Measurements from ENCODE around the gene SRSF1. TPM values are rescaled to one million over a fixed set of nuclear protein-coding genes. Genes with fewer than 3 reads are reported as not detected.

The SRSF1 gene
- polyA plus RNA-seq, 3 donors: 51.2 to 72.1 (median 61.6) TPM

- no peaks in the 10 kb centered on the region for H3K9me3 Mint-ChIP-seq
- H3K27me3 Mint-ChIP-seq (ENCODE audit: low read depth in 3 of 3): peaks cover 0 to 2% (median 0%) of the 10 kb centered on the region in 3 donors
- peaks cover 27 to 45% of the 10 kb centered on the region in 2 donors for H3K36me3 ChIP-seq (replicated peaks in 1 of 2; ENCODE audit: control insufficient read depth in 1 of 2, insufficient read depth in 2 of 2, low read length in 2 of 2)
- H2AFZ ChIP-seq (ENCODE audit: insufficient read depth, low read depth, low read length, poor library complexity, severe bottlenecking): no peak overlapping the region
- H3K4me3 Mint-ChIP-seq: no peak overlapping the region
- peaks cover 66% of the 10 kb centered on the region for H4K20me1 ChIP-seq (ENCODE audit: insufficient read depth, low read length)
- no CpG with 5 or more reads among the region's 1 CpG for WGBS (ENCODE audit: insufficient coverage)
- H3K9ac ChIP-seq (ENCODE audit: insufficient read depth, low read length, poor library complexity, severe bottlenecking): no peak overlapping the region
- TF ChIP-seq CTCF (IDR thresholded peaks at IDR 0.05): no peak
- H3K4me3 ChIP-seq (replicated peaks in 1 of 3; ENCODE audit: low read depth in 2 of 3, low read length in 3 of 3): peak overlapping the region in 1 of 3 experiments; percentile 24
- no peaks in the 10 kb centered on the region for H3K27me3 ChIP-seq (ENCODE audit: control insufficient read depth in 2 of 2, insufficient read depth in 2 of 2, low read length in 2 of 2)
- H3K4me1 ChIP-seq (ENCODE audit: control insufficient read depth in 1 of 2, insufficient read depth in 2 of 2, low read length in 2 of 2): peaks cover 33 to 64% of the 10 kb centered on the region in 2 donors
- peak overlapping the region in 1 of 2 donors; percentile 33 for H3K27ac ChIP-seq (ENCODE audit: low read depth in 1 of 2, low read length in 2 of 2)
- no peaks in the 10 kb centered on the region for H3K9me3 ChIP-seq (replicated peaks in 1 of 2; ENCODE audit: control insufficient read depth in 1 of 2, insufficient read depth in 1 of 2, low read length in 2 of 2)
- peak overlapping the region; percentile 96 for H3K4me2 ChIP-seq (replicated peaks; ENCODE audit: extremely low read depth, low read length, poor library complexity, severe bottlenecking)
- peak in 2 of 3 donors; percentile 12 to 29 for DNase-seq
- H3K79me2 ChIP-seq (ENCODE audit: insufficient read depth, low read length): peaks cover 78% of the 10 kb centered on the region
- H3K36me3 Mint-ChIP-seq: peaks cover 27 to 40% of the 10 kb centered on the region in 2 donors
- H3K27ac Mint-ChIP-seq: no peak overlapping the region
- peaks cover 66% of the 10 kb centered on the region for H3K4me1 Mint-ChIP-seq
- intact Hi-C loops (cut with micrococcal nuclease): loop anchor here in 1 of 2 donors (5.0 kb wide), 2 partner anchors 38 to 93 kb away; no protein-coding TSS in a partner anchor
Observed at GRCh38 chr17:57985675-57985974, 21.4 kb downstream of the SRSF1 start.

GRCh38 chr17:57984936-57985674 is 21.9 kb downstream of the SRSF1 start:
- DNase-seq: no peak
- Histone ChIP-seq H3K4me1 (ENCODE audit: control insufficient read depth in 1 of 2, insufficient read depth in 2 of 2, low read length in 2 of 2) (peaks cover 33 to 64% of the 10 kb centered on the region in 2 donors), H3K36me3 (replicated peaks in 1 of 2; ENCODE audit: control insufficient read depth in 1 of 2, insufficient read depth in 2 of 2, low read length in 2 of 2) (peaks cover 32 to 50% of the 10 kb centered on the region in 2 donors), H3K27me3 (ENCODE audit: control insufficient read depth in 2 of 2, insufficient read depth in 2 of 2, low read length in 2 of 2) (no peaks in the 10 kb centered on the region), H3K79me2 (ENCODE audit: insufficient read depth, low read length) (peaks cover 83% of the 10 kb centered on the region), H2AFZ (ENCODE audit: insufficient read depth, low read depth, low read length, poor library complexity, severe bottlenecking) (no peak overlapping the region), H3K4me2 (replicated peaks; ENCODE audit: extremely low read depth, low read length, poor library complexity, severe bottlenecking) (peak overlapping the region; percentile 96), H3K9me3 (replicated peaks in 1 of 2; ENCODE audit: control insufficient read depth in 1 of 2, insufficient read depth in 1 of 2, low read length in 2 of 2) (no peaks in the 10 kb centered on the region), H4K20me1 (ENCODE audit: insufficient read depth, low read length) (peaks cover 72% of the 10 kb centered on the region), H3K27ac (ENCODE audit: low read depth in 1 of 2, low read length in 2 of 2) (peak overlapping the region in 1 of 2 donors; percentile 33), H3K4me3 (replicated peaks in 1 of 3; ENCODE audit: low read depth in 2 of 3, low read length in 3 of 3) (peak overlapping the region in 1 of 3 experiments; percentile 24), H3K9ac (ENCODE audit: insufficient read depth, low read length, poor library complexity, severe bottlenecking) (no peak overlapping the region)
- H3K4me1 Mint-ChIP-seq: peaks cover 67% of the 10 kb centered on the region
- no peak for TF ChIP-seq CTCF (IDR thresholded peaks at IDR 0.05)
- intact Hi-C loops (cut with micrococcal nuclease): loop anchor here in 1 of 2 donors (5.0 kb wide), 2 partner anchors 38 to 93 kb away; no protein-coding TSS in a partner anchor
- H3K27me3 Mint-ChIP-seq (ENCODE audit: low read depth in 3 of 3): peaks cover 0 to 2% (median 0%) of the 10 kb centered on the region in 3 donors
- H3K27ac Mint-ChIP-seq: peak overlapping the region in 1 of 7 donors; percentile 58
- no peaks in the 10 kb centered on the region for H3K9me3 Mint-ChIP-seq
- 100% methylated on average over 1 of the region's 4 CpGs for WGBS (ENCODE audit: insufficient coverage)
- peaks cover 30 to 45% of the 10 kb centered on the region in 2 donors for H3K36me3 Mint-ChIP-seq
- H3K4me3 Mint-ChIP-seq: no peak overlapping the region
